HUES6 (cell line): Measurements from ENCODE around the gene TECTA.
"Not testable (repeated sequence)": the region's sequence is repeated elsewhere in the genome, so short reads cannot be mapped to it uniquely, and the experiment has no call there.

Experiments
- H3K27ac ChIP-seq: 2 replicates; pipeline ENCODE4 v1.7.0; 2013; ENCODE audit warnings: low read depth, mild to moderate bottlenecking, low read length, inconsistent platforms
- H3K27me3 ChIP-seq: 2 replicates; pipeline ENCODE4 v1.6.1; 2013; ENCODE audit warnings: low read length; ENCODE audit not compliant: control insufficient read depth, insufficient read depth
- H3K36me3 ChIP-seq: 2 replicates; pipeline ENCODE4 v1.6.1; 2013; ENCODE audit warnings: low read length; ENCODE audit not compliant: control insufficient read depth, insufficient read depth
- H3K4me1 ChIP-seq: 2 replicates; pipeline ENCODE4 v1.6.1; 2013; ENCODE audit warnings: low read length; ENCODE audit not compliant: control insufficient read depth, insufficient read depth
- H3K4me3 ChIP-seq: 2 replicates; pipeline ENCODE4 v1.5.1; 2013; ENCODE audit warnings: low read depth, low read length
- H3K9ac ChIP-seq: one replicate; pipeline ENCODE4 v1.6.1; 2013; ENCODE audit warnings: mild to moderate bottlenecking, low read length
- H3K9me3 ChIP-seq: 2 replicates; pipeline ENCODE4 v1.6.1; 2013; ENCODE audit warnings: low read depth, low read length; ENCODE audit not compliant: control insufficient read depth, insufficient read depth

TECTA gene

GRCh38 chr11:121236115-121237001 lies 135.3 kb downstream of the TECTA start:
- H3K9ac ChIP-seq, result no peak overlapping the region
- H3K27ac ChIP-seq, result peak overlapping the region; percentile 61; the same call in 1 of the 2 replicates
- H3K9me3 ChIP-seq, result no peaks in the 10 kb centered on the region
- H3K4me1 ChIP-seq, result peaks cover 51% of the 10 kb centered on the region
- H3K27me3 ChIP-seq, result no peaks in the 10 kb centered on the region
- H3K4me3 ChIP-seq, result peak overlapping the region; percentile 12; the same call in 1 of the 2 replicates
- H3K36me3 ChIP-seq, result no peaks in the 10 kb centered on the region

DNA sequence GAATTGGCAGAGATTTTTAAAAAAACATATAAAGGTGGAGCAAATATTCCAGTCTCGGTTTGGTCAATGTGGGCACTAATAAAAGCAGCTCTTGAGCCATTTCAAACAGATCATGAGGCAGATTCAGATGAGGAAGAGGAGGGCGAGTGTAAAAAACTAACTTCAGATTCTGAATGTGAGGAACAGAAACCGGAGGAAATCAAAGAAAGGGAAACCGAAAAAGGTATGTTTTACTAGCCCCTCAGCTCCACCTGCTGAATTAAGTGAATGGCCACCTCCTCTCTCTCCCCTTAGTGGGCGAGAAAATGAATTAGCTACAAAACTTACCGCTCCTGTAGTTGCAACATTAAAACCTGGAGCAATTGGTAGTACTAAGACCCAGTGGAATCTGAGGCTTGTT lies 136.2 kb downstream of the TECTA start:
- not testable (repeated sequence) for H3K27me3 ChIP-seq, H3K9ac ChIP-seq, H3K36me3 ChIP-seq, H3K9me3 ChIP-seq, H3K4me3 ChIP-seq
- peak overlapping the region; percentile 61; the same call in 1 of the 2 replicates for H3K27ac ChIP-seq
- peaks cover 59% of the 10 kb centered on the region for H3K4me1 ChIP-seq

GRCh38 chr11:121237686-121238658 lies 136.9 kb downstream of the TECTA start:
- H3K4me1 ChIP-seq, result peaks cover 59% of the 10 kb centered on the region
- H3K27me3 ChIP-seq, result no peaks in the 10 kb centered on the region
- no peaks in the 10 kb centered on the region for H3K9me3 ChIP-seq
- H3K4me3 ChIP-seq, result no peak overlapping the region
- no peak overlapping the region for H3K9ac ChIP-seq
- no peaks in the 10 kb centered on the region for H3K36me3 ChIP-seq
- H3K27ac ChIP-seq, result no peak overlapping the region; the same call in 1 of the 2 replicates

- Histone ChIP-seq H3K27me3 (no peaks in the 10 kb centered on the region), H3K27ac (no peak overlapping the region), H3K4me1 (peaks cover 55% of the 10 kb centered on the region), H3K9me3 (no peaks in the 10 kb centered on the region), H3K36me3 (no peaks in the 10 kb centered on the region), H3K4me3 (no peak overlapping the region), H3K9ac (no peak overlapping the region)
These were observed 137.9 kb downstream of the TECTA start for GRCh38 chr11:121238956-121239355.

DNA sequence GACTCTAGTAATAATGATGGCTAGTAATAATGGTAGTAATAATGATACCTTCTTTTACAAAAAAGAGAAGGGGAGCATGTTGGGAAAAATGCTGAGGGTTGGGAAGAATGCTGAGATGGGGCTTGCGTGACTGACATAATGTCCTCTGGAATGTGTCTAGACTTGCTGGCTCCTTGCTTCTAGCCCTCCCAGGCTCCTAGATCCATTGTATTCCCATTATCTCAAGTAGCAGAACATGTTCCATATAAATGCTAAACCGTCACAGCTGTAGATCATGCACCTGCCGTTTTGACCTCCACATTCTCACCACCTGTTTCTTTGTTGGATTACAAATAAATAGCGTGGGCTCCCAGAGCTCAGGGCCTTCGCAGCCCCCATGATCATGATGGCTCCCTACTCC lies 139.0 kb downstream of the TECTA start:
- H3K4me1 ChIP-seq, result peaks cover 44% of the 10 kb centered on the region
- H3K27me3 ChIP-seq, H3K27ac ChIP-seq, H3K9me3 ChIP-seq, H3K9ac ChIP-seq, H3K36me3 ChIP-seq, H3K4me3 ChIP-seq: not testable (repeated sequence)

DNA sequence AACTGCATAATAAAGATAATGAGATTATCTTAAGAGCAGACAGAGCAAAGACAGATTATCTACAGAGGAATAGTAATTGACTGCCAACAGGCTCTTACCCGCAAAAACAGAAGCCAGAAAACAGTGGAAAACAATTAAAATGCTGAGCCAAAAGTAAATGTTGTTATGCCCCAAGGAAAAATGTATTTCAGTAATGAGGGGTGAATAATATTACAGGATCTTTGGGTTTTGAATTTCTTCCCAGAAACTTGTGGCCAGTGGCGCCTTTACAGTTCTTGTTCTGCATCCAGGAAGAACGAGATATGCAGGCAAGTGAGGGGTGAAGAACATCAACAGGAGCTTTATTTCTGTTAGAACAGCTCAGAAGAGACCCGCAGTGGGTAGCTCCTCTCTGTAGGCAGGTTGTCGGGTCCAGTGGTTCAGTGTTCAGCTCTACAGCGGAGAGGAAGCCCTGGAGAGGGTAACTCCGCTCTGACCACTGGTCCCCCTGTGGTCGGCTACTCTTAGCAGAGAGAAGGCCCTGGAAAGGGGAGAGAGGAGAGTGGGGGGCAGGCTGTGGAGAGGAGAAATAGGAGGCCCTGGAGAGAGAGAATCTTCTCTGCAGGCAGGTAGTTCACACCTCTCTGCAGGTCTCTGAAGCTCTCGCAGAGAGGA lies 139.7 kb downstream of the TECTA start:
- Histone ChIP-seq H3K27me3 (no peaks in the 10 kb centered on the region), H3K9ac (no peak overlapping the region), H3K36me3 (no peaks in the 10 kb centered on the region), H3K27ac (no peak overlapping the region), H3K4me1 (peaks cover 38% of the 10 kb centered on the region), H3K4me3 (no peak overlapping the region), H3K9me3 (no peaks in the 10 kb centered on the region)
